Cardiac muscle cell (in vitro differentiated cells and primary cell): ENCODE measurements around the gene GMEB2. TPM values are rescaled to one million over a fixed set of nuclear protein-coding genes. Genes with fewer than 3 reads are reported as not detected.

Experiments used
- DNase-seq, 2 donors: peaks; one replicate each; pipeline versions ENCODE4 v3.0.0 to v3.0.0-alpha.2; 2010 to 2017; ENCODE audit warnings: low read depth in 1 of 2, low spot score in 1 of 2
- H3K27ac ChIP-seq: fragments of 200-600 bp; sonication (generic); 2 replicates; pipeline ENCODE4 v1.5.1; 2016
- H3K27me3 ChIP-seq: fragments of 200-600 bp; sonication (generic); 2 replicates; pipeline ENCODE4 v1.6.0; 2016; ENCODE audit warnings: control low read depth
- H3K36me3 ChIP-seq: fragments of 200-600 bp; sonication (generic); 2 replicates; pipeline ENCODE4 v1.5.1; 2016; ENCODE audit warnings: control low read depth
- H3K4me1 ChIP-seq: fragments of 200-600 bp; sonication (generic); 2 replicates; pipeline ENCODE4 v1.8.1; 2017; ENCODE audit warnings: low read depth, mild to moderate bottlenecking, mixed run types
- H3K4me3 ChIP-seq: fragments of 200-600 bp; sonication (generic); 2 replicates; pipeline ENCODE4 v1.5.1; 2016; ENCODE audit warnings: mild to moderate bottlenecking
- H3K9me3 ChIP-seq: fragments of 200-600 bp; sonication (generic); 2 replicates; pipeline ENCODE4 v1.5.1; 2017; ENCODE audit warnings: low read depth, mild to moderate bottlenecking, control low read depth
- CTCF ChIP-seq: IDR thresholded peaks from 2 replicates; pipeline ENCODE4 v1.5.1; 2012; ENCODE audit warnings: low read depth, mild to moderate bottlenecking, low read length
- polyA plus RNA-seq: library from polyadenylated mRNA; unstranded; fragments of >200 nt; fragmentation: Nextera tagmentation; extraction: Ambion mirVana; gene quantifications from 2 replicates; pipeline ENCODE4 v1.2.1, GENCODE V29; 2016
- total RNA-seq: library from RNA; depleted of rRNA; stranded (reverse); fragments of >200 nt; gene quantifications from 2 replicates; pipeline ENCODE4 v1.2.3, GENCODE V29; 2016

Gene GMEB2
- total and polyA plus RNA-seq, 2 experiments from 2014 or later: 11.4 to 15.4 TPM

GRCh38 chr20:63551068-63551467 lies 75.8 kb downstream of the GMEB2 start:
- Histone ChIP-seq H3K4me1 (no peaks in the 10 kb centered on the region), H3K27ac (no peak overlapping the region), H3K27me3 (no peaks in the 10 kb centered on the region), H3K36me3 (no peaks in the 10 kb centered on the region), H3K9me3 (no peaks in the 10 kb centered on the region), H3K4me3 (no peak overlapping the region)
- DNase-seq: peak in 1 of 2 donors; percentile 29
- no peak for TF ChIP-seq CTCF

DNA sequence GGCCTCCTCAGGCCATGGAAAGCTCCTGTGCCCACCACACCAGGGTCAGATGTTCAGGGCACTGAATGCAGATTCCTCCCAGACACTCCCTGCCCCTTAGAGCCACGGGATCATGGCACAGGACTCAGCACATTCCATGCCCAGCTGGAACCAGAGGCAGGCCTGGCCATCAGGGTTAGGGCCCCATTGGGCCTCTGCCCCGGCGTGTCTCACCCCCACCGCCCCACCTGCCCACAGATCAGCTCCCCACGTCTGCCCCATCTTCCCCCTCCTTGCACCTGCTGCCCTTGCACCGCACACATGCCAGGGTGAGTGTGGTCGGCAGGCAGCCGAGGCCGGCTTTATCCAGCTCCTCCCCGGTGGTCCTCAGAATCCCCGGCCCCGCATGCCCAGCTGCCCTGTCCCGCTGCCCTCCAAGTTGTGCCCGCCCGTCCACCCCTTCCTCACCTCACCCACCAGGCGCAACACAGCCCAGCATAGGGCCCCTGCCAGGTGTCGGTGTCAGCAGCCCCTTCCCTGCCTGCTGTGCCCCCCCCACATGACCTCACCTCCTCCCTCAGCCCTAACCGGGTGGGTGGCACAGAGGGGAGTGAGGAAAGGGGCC lies 77.1 kb downstream of the GMEB2 start:
- Histone ChIP-seq H3K36me3 (no peaks in the 10 kb centered on the region), H3K27me3 (no peaks in the 10 kb centered on the region), H3K27ac (no peak overlapping the region), H3K9me3 (no peaks in the 10 kb centered on the region), H3K4me3 (no peak overlapping the region), H3K4me1 (no peaks in the 10 kb centered on the region)
- no peak for TF ChIP-seq CTCF
- DNase-seq: no peak

GRCh38 chr20:63549019-63549418 lies 77.9 kb downstream of the GMEB2 start:
- Histone ChIP-seq H3K9me3 (no peaks in the 10 kb centered on the region), H3K4me3 (no peak overlapping the region), H3K27ac (no peak overlapping the region), H3K27me3 (no peaks in the 10 kb centered on the region), H3K4me1 (no peaks in the 10 kb centered on the region), H3K36me3 (no peaks in the 10 kb centered on the region)
- no peak for DNase-seq
- no peak for TF ChIP-seq CTCF

DNA sequence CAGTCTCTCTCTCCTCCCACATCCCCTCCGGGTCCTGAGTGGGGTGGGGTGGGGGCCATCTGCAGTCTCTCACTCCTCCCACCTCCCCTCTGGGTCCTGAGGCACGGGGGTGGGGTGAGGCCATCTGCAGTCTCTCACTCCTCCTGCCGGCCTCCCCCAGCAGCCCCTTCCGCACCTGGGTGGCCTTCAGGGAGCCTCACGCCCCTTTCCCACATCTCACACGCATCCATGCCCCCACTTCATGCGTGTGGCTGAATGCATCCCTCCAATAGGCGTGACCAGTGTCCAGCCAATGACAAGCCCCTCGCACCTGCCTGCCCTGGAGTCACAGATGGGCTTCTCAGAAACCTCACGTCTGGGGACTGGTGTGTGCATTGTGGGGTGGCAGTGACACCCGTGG lies 78.4 kb downstream of the GMEB2 start:
- H3K36me3 ChIP-seq: no peaks in the 10 kb centered on the region
- no peaks in the 10 kb centered on the region for H3K27me3 ChIP-seq
- no peak for TF ChIP-seq CTCF
- no peaks in the 10 kb centered on the region for H3K9me3 ChIP-seq
- H3K4me1 ChIP-seq: no peaks in the 10 kb centered on the region
- H3K27ac ChIP-seq: no peak overlapping the region
- no peak overlapping the region for H3K4me3 ChIP-seq
- DNase-seq: no peak

DNA sequence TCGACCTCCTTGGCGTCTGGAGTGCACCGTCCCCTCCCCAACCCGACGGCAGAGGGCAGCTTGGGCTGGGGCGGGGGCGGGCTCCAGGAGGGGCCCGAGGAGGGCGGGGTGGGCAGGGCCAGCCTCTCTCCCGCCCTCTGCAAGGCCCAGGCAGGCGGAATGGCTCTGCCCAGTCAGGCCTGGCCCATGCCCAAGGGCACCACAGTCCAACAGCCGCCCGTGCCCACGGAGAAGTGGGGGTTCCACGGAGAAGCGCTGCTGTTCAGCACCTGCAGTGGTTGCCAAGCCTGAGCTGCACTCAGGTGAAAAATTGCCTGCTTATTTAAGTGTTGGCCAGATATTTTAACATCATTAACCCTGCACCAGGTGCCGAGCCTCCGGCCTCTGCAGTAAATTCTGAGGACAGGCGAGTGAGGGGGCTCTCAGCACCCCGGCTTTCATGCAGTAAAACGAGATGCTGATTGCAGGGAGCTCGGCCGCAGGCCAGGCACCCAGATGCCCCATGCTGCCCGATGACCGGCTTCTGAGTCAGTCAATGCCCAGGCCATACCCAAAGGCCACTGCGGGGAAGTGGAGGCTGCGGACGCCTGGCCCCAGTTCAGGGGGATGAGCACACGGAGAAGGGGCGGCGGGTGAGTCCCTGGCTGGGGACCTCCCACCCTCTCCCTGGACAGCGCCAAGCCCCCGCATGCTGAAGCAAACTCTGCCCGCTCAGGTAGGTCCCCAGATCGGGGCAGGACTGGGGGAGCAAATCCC lies 79.0 kb downstream of the GMEB2 start, which contains the start of gene SRMS:
TSS of gene SRMS (minus strand) at position 25 of the 756 bp plus-strand sequence. CDS start 286 bp downstream, outside the sequence.
- H3K9me3 ChIP-seq: no peaks in the 10 kb centered on the region
- no peaks in the 10 kb centered on the region for H3K36me3 ChIP-seq
- H3K27me3 ChIP-seq: no peaks in the 10 kb centered on the region
- TF ChIP-seq CTCF: no peak
- DNase-seq: no peak
- H3K4me3 ChIP-seq: no peak within 1 kb of the TSS
- H3K4me1 ChIP-seq: no peaks in the 10 kb centered on the region
- H3K27ac ChIP-seq: no peak within 1 kb of the TSS
